ENCODE results near the gene EBF3. TPM values are rescaled to one million over a fixed set of nuclear protein-coding genes. Genes with fewer than 3 reads are reported as not detected.

Gene EBF3
- total and polyA plus RNA-seq, 2 donors (not counting 3 experiments of a cell fraction or from before 2014, with no cell fraction given), result 0.92 to 2.7 TPM

- no peaks in the 10 kb centered on the region for H3K9me3 ChIP-seq (replicated peaks; ENCODE audit: control insufficient read depth, insufficient read depth, low read length)
- intact Hi-C loops (cut with micrococcal nuclease) (no loop called here), dilution Hi-C loops (cut with MboI; ENCODE audit: extremely low pct_ligation_motif_present, low sequenced_read_pairs) (no loop called here)
- POLR2A ChIA-PET, result no interaction called here
- H3K27me3 ChIP-seq (ENCODE audit: control insufficient read depth in 2 of 2, insufficient read depth in 2 of 2, low read length in 2 of 2), result no peaks in the 10 kb centered on the region
- H3K27ac ChIP-seq (ENCODE audit: insufficient read depth, low read depth, low read length), result no peak overlapping the region
- no peak overlapping the region for H3K4me3 ChIP-seq (replicated peaks in 1 of 3; ENCODE audit: insufficient read depth in 1 of 3, low read depth in 1 of 3, low read length in 3 of 3)
- DNase-seq (ENCODE audit: low read depth, low spot score), result no peak
- TF ChIP-seq MYC (IDR thresholded peaks at IDR 0.05; ENCODE audit: low read depth, low read length), result no peak
- no peaks in the 10 kb centered on the region for H3K79me2 ChIP-seq (ENCODE audit: control insufficient read depth, insufficient read depth, low read length)
- H2AFZ ChIP-seq (ENCODE audit: low read depth, low read length), result no peak overlapping the region
- H3K4me1 ChIP-seq (ENCODE audit: control insufficient read depth, extremely low read depth, insufficient read depth, low read length), result no peaks in the 10 kb centered on the region
- CTCF ChIA-PET, result no interaction called here
- FAIRE-seq, result no peak
- H3K36me3 ChIP-seq (ENCODE audit: control insufficient read depth in 2 of 2, extremely low read depth in 1 of 2, insufficient read depth in 2 of 2, low read length in 2 of 2), result no peaks in the 10 kb centered on the region
- no peak overlapping the region for H3K9ac ChIP-seq (replicated peaks; ENCODE audit: extremely low read depth, insufficient read depth, low read length)
- BruUV-seq (replicated peaks), result no TSS peak
- no peaks in the 10 kb centered on the region for H3K9me1 ChIP-seq (replicated peaks; ENCODE audit: control insufficient read depth, extremely low read depth, insufficient read depth, low read length)
- H3K4me2 ChIP-seq (ENCODE audit: insufficient read depth, low read length), result no peak overlapping the region
- no peaks in the 10 kb centered on the region for H4K20me1 ChIP-seq (replicated peaks; ENCODE audit: control insufficient read depth, extremely low read depth, insufficient read depth, low read length)
These were observed 80.3 kb downstream of the EBF3 start for GRCh38 chr10:129883626-129884397.

GRCh38 chr10:129883029-129883428 lies 81.0 kb downstream of the EBF3 start:
- TF ChIP-seq CTCF (IDR thresholded peaks at IDR 0.05; ENCODE audit: extremely low read depth in 1 of 2, insufficient read depth in 1 of 2, low read depth in 1 of 2, low read length in 2 of 2) (no peak), POLR2A (IDR thresholded peaks at IDR 0.05; ENCODE audit: low read depth, low read length) (no peak), FOS (IDR thresholded peaks at IDR 0.05; ENCODE audit: borderline replicate concordance, insufficient read depth, low read length) (no peak), GATA2 (IDR thresholded peaks at IDR 0.05; ENCODE audit: insufficient read depth, insufficient read length, low read depth, low read length) (no peak), POLR2AphosphoS5 (IDR thresholded peaks at IDR 0.05; ENCODE audit: insufficient read depth, low read depth, low read length) (no peak), MAX (IDR thresholded peaks at IDR 0.05; ENCODE audit: insufficient read depth, insufficient read length) (no peak), MYC (IDR thresholded peaks at IDR 0.05; ENCODE audit: low read depth, low read length) (no peak), EZH2 (IDR thresholded peaks at IDR 0.05; ENCODE audit: borderline replicate concordance, low read depth, low read length, severe bottlenecking) (no peak), JUN (IDR thresholded peaks at IDR 0.05; ENCODE audit: borderline replicate concordance, insufficient read depth, insufficient read length, low read depth) (no peak)
- Histone ChIP-seq H3K27me3 (ENCODE audit: control insufficient read depth in 2 of 2, insufficient read depth in 2 of 2, low read length in 2 of 2) (no peaks in the 10 kb centered on the region), H3K9ac (replicated peaks; ENCODE audit: extremely low read depth, insufficient read depth, low read length) (no peak overlapping the region), H3K79me2 (ENCODE audit: control insufficient read depth, insufficient read depth, low read length) (no peaks in the 10 kb centered on the region), H3K36me3 (ENCODE audit: control insufficient read depth in 2 of 2, extremely low read depth in 1 of 2, insufficient read depth in 2 of 2, low read length in 2 of 2) (no peaks in the 10 kb centered on the region), H4K20me1 (replicated peaks; ENCODE audit: control insufficient read depth, extremely low read depth, insufficient read depth, low read length) (no peaks in the 10 kb centered on the region), H3K4me2 (ENCODE audit: insufficient read depth, low read length) (no peak overlapping the region), H3K4me1 (ENCODE audit: control insufficient read depth, extremely low read depth, insufficient read depth, low read length) (no peaks in the 10 kb centered on the region), H3K4me3 (replicated peaks in 1 of 3; ENCODE audit: insufficient read depth in 1 of 3, low read depth in 1 of 3, low read length in 3 of 3) (no peak overlapping the region), H3K9me1 (replicated peaks; ENCODE audit: control insufficient read depth, extremely low read depth, insufficient read depth, low read length) (no peaks in the 10 kb centered on the region), H2AFZ (ENCODE audit: low read depth, low read length) (no peak overlapping the region), H3K27ac (ENCODE audit: insufficient read depth, low read depth, low read length) (no peak overlapping the region), H3K9me3 (replicated peaks; ENCODE audit: control insufficient read depth, insufficient read depth, low read length) (no peaks in the 10 kb centered on the region)
- CTCF ChIA-PET, result no interaction called here
- FAIRE-seq (no peak), DNase-seq (ENCODE audit: low read depth, low spot score) (no peak)
- dilution Hi-C loops (cut with MboI; ENCODE audit: extremely low pct_ligation_motif_present, low sequenced_read_pairs) (no loop called here), intact Hi-C loops (cut with micrococcal nuclease) (no loop called here)
- POLR2A ChIA-PET, result no interaction called here
- BruUV-seq (replicated peaks), result no TSS peak
